HG02571 (cell line): Measurements from ENCODE around the gene KIF18B.

Experiments used
- ATAC-seq: cut with Tn5 transposase; IDR thresholded peaks from one replicate; pipeline ENCODE4 v1.9.1; 2021; ENCODE audit warnings: mild to moderate bottlenecking, moderate library complexity; ENCODE audit not compliant: unreplicated experiment

Gene KIF18B

GRCh38 chr17:44907729-44908470, 39.7 kb downstream of the KIF18B start:
- ATAC-seq: no peak

DNA sequence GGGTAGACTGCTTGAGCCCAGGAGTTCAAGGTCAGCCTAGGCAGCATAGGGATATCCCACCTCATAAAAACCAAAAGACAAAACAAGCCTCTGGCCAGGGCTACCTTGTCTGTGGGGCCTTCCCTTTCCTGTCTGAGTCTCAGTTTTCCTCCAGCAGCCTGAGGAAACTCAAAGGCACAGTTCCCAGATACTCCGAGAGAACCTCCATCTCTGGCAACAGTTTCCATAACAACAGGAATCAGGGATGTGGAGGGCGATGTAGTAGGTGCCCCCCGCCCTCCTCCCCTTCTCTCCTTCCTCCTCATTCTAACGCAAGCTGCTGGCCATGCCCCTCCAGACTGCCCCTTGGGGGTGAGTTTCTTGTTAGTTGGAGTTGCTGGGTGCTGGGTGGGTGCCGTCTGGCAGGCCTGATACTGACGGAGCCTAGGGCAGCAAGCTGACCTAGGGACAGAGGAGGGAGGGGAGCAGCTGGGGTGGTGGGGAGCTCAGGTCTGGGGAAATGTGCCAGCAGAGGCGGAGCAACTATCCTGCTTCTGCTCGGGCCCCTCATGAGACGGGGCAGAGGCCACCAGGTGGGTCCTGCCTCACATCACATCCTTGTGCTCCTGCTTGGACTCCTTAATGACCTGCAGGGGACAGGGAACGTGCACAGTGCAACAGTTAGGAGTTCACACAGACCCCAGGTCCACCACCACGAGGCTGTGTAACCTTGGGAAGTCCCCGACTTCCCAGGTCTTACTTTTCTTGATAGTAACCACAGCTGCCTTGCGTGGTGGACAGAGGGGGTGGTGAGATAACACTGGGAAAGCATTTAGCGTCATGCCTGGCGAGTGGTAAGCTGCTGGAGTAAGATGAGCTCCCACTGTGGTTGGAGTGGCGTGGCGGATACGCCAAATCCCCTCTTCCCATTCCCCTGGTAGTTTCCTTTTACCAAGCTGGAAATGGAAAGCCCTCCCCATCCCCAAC, 40.5 kb downstream of the KIF18B start:
- ATAC-seq: no peak

DNA sequence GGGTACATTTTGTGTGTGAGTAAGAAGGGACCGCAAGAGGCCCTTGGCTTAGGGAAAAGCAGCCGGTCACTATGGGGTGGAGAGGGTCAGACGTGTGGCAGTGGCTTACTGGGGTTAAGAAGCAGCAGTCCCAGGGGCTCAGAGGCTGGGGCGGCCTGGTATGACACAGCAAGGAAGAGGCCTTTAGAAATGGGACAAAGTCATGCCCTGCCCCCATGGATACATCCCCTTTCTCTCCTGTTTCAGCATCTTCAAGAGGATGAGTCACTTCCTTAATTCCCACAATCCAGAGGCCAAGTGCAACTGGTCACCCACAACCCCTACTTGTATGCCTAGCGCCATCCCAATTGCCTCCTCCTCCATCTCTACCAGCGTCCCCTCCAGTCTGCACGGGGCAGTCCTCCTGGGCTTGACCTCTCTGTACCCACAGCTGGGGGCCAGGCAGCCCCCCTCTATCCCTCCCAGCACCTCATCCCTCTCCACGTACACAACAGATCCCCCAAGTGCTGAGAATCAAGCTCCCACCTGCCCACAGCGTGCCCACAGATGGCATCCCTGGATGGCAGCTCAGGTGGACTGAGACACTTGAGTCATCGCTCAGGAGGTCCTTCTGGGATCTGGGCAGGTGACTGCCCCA, 41.4 kb downstream of the KIF18B start:
- ATAC-seq: no peak

GRCh38 chr17:44905006-44906000, 42.3 kb downstream of the KIF18B start:
- no peak for ATAC-seq

DNA sequence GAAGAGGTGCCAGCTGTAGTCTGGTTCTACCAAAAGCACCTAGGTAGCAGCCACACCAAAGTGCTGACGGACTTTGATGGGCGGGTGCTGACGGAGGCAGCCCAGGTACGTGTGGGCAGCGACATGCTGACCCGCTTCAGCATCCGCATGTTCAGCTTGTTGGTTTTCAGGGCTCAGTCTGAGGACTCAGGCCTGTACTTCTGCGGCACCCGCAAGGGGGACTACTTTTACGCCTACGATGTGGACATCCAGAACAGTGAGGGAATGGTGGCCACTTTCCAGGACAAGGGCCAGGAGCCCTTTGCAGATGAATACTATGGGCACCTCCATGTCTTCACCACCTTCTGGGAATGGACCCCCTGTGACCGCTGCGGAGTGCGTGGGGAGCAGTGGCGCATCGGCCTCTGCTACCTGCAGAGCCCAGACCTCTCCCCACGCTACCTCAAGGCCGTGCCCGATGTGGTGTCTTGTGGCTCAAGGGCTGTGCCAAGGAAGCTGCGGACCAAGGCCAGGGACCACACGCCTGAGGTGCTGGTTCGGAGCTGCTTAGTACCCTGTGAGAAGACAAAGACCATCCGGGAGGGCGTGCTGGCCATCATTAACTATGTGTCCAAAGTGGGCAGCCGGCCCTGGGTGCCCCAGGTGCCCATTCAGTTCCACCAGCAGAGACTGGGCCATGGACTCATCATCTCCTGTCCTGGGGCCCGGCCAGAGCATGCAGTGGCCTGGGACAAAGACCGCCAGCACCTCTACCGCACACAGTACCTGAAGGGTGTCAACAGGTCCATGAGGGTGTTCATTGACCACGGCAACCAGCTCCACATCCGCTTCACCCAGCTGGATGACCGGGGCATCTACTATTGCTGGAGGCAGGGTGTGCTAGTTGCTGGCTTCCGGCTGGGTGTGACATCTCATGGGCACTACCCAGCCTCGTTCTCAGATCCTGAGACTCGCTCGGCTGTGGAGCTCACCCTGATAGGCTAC, 43.3 kb downstream of the KIF18B start:
- no peak for ATAC-seq

GRCh38 chr17:44903012-44903685, 44.4 kb downstream of the KIF18B start:
- ATAC-seq: no peak

DNA sequence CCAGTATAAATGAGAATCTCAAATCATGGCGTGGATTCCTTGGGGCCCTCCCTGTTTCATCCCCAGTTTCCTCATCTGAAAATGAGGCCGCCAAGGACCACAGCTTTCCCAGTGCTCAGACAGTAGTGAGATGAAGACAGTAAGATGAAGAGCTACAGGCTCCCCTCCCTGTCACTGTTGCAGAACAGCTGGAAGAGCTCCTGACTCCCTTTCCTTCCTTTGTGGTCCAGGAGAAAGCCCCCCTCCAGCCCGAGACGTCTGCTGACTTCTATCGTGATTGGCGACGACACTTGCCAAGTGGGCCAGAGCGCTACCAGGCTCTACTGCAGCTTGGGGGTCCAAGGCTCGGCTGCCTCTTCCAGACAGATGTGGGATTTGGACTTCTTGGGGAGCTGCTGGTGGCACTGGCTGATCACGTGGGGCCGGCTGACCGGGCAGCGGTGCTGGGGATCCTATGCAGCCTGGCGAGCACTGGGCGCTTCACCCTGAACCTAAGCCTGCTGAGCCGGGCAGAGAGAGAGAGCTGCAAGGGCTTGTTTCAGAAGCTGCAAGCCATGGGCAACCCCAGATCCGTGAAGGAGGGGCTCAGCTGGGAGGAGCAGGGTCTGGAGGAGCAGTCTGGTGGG, 45.3 kb downstream of the KIF18B start:
- no peak for ATAC-seq

GRCh38 chr17:44901411-44901921, 46.1 kb downstream of the KIF18B start:
- no peak for ATAC-seq

DNA sequence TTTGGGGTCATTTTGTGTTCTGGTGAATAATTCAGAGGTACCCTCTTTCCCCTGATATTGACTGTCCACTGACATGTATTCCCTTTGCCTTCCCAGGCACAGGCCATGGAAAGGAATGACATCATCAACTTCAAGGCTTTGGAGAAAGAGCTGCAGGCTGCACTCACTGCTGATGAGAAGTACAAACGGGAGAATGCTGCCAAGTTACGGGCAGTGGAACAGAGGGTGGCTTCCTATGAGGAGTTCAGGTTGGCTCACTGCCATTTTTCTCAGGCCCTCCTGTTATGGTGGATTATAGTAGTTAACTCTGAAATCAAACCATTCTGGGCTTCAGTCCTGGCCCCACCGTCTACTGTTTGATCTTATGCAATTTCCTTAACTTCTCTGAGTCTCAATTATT, 46.7 kb downstream of the KIF18B start:
- no peak for ATAC-seq

- peak; percentile 62 for ATAC-seq
Observed at GRCh38 chr17:44899074-44899782, 48.3 kb downstream of the KIF18B start, which contains the start of gene EFTUD2. Gene EFTUD2, minus strand, starts transcription at chr17:44899445. Its CDS starts 4,924 bp downstream, at chr17:44894521.

- no peak for ATAC-seq
Observed at GRCh38 chr17:44898768-44899073, 48.9 kb downstream of the KIF18B start.

DNA sequence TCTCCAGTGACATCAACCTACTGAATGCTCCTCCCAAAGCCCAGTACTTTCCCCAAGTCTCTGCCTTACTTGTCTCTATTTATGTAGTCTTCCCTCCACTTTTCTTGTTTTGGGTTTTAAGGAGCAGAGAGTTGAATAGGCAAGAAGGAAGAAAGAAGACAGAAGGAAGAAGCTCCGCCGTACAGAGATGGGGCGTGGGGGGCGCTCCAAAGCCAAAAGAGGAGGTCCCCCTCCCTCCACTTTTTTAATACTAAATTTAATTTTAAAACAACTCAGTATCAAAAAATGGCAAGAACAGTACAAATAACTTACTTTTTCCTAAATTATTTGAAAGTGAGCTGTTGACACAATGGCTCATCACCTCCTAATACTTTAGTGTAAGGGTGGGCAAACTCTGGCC, 52.9 kb downstream of the KIF18B start:
- no peak for ATAC-seq

DNA sequence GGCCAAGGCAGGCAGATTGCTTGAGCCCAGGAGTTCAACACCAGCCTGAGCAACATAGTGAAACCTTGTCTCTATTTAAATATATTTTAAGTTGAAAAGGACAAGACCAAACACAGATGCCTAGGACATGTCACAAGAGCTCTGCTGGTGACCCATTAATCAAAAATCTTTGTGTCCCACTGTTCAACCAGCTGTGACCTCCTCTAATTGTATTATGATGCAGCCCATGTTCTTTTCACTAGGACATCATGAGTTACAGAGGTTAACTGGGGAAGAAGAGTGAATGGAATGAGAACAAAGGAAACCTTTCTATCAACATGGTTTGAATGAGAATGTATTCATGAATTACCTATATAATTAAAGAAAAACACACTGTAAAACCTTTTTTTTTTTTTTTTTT, 55.3 kb downstream of the KIF18B start:
- ATAC-seq: no peak

- no peak for ATAC-seq
Observed at GRCh38 chr17:44889003-44889402, 58.6 kb downstream of the KIF18B start.

DNA sequence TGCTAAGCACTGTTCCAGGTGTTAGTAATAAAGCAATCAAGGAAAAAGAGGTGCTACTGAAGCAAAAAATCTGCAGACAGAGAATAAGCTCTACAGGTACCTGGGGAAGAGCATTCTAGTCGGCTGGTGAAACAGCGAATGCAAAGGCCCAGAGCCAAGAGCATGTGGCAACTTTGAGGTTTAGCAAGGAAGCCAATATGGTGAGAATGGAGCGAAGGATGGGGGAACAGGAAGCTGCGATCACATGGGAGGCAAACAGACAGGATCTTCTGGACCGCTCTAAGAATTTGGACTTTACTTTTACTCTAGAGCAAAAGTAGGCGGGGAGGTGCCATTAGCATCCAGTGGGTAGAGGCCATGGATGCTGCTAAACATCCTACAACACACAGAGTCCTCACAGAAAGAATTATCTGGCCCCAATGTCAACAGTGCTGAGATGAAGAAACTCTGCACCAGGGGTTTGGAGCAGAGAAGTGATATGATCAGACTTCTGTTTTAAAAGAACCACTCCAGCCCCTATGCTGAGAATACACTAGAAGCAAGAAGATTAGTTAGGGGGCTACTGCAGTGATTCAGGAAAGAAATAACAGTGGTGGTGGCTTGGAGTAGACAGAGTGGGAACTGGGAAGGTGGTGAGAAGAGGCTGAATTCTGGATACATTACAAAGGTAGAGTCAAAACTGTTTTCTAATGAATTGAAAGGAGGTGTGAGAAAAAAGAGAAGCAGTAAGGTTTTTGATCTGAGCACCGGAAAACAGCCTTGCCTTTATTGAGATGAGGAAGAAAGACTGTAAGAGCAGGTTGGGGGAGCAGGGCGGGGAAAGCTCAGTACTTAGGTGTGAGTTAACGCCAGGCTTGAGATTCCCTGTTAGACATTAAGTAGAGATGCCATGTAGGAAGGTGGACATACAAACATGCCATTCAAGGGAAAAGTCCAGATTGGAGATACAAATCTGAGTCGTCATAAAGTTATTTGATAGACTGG, 59.3 kb downstream of the KIF18B start:
- no peak for ATAC-seq

- ATAC-seq: no peak
Observed at GRCh38 chr17:44887016-44887415, 60.6 kb downstream of the KIF18B start.
